Neural cell (in vitro differentiated cells): ENCODE results near the gene CHD9NB. TPM values are rescaled to one million over a fixed set of nuclear protein-coding genes. Genes with fewer than 3 reads are reported as not detected.
A peak's percentile ranks its signal among the peaks of the same experiment; 100 is the strongest.

ENCODE experiments used
- H2AFZ ChIP-seq: fragments of 200-600, 300-800 bp; sonication (generic), shearing (Covaris generic); 2 replicates; pipeline ENCODE4 v1.6.0; 2014; ENCODE audit warnings: low read depth, mild to moderate bottlenecking, antibody characterized with exemption, low read length, moderate library complexity
- H3F3A ChIP-seq: fragments of 200-600 bp; shearing (Covaris generic); 2 replicates; pipeline ENCODE4 v1.6.1; 2016; ENCODE audit warnings: mild to moderate bottlenecking, moderate library complexity, mixed read lengths, antibody characterized with exemption, low read length; ENCODE audit not compliant: insufficient read depth, poor library complexity, severe bottlenecking
- H3K27ac ChIP-seq: fragments of 200-600, 300-800 bp; sonication (generic), shearing (Covaris generic); 2 replicates; pipeline ENCODE4 v1.5.1; 2014; ENCODE audit warnings: mild to moderate bottlenecking, low read length, moderate library complexity
- H3K27me3 ChIP-seq: fragments of 300-800, 200-600 bp; sonication (generic), shearing (Covaris generic); 2 replicates; pipeline ENCODE4 v1.6.0; 2014; ENCODE audit warnings: mild to moderate bottlenecking, low read depth, low read length, moderate library complexity; ENCODE audit not compliant: insufficient read depth
- H3K36me3 ChIP-seq: fragments of 300-800, 200-600 bp; sonication (generic), shearing (Covaris generic); 2 replicates; pipeline ENCODE4 v1.5.1; 2014; ENCODE audit warnings: mild to moderate bottlenecking, antibody characterized with exemption, low read length, moderate library complexity; ENCODE audit not compliant: insufficient read depth
- H3K4me2 ChIP-seq: fragments of 300-800, 200-600 bp; sonication (generic), shearing (Covaris generic); 2 replicates; pipeline ENCODE4 v1.6.0; 2014; ENCODE audit warnings: mild to moderate bottlenecking, low read length
- H3K4me3 ChIP-seq: fragments of 300-800, 200-600 bp; sonication (generic), shearing (Covaris generic); 2 replicates; pipeline ENCODE4 v1.5.1; 2014; ENCODE audit warnings: mild to moderate bottlenecking, low read length, moderate library complexity
- H3K79me2 ChIP-seq: fragments of 200-600 bp; shearing (Covaris generic); replicated peaks from 2 replicates; pipeline ENCODE4 v1.6.0; 2014; ENCODE audit warnings: mild to moderate bottlenecking, low read length, moderate library complexity; ENCODE audit not compliant: insufficient read depth
- H3K9ac ChIP-seq: fragments of 300-800, 200-600 bp; sonication (generic), shearing (Covaris generic); 2 replicates; pipeline ENCODE4 v1.6.1; 2016; ENCODE audit warnings: mild to moderate bottlenecking, low read length, mixed read lengths
- H3K9me2 ChIP-seq: fragments of 200-600 bp; shearing (Covaris generic); 2 replicates; pipeline ENCODE4 v1.6.1; 2016; ENCODE audit warnings: mild to moderate bottlenecking, low read length, mixed read lengths; ENCODE audit not compliant: insufficient read depth
- H3K9me3 ChIP-seq: fragments of 200-600, 300-800 bp; sonication (generic), shearing (Covaris generic); 2 replicates; pipeline ENCODE4 v1.6.1; 2016; ENCODE audit warnings: mild to moderate bottlenecking, mixed run types, low read length, moderate library complexity, mixed read lengths
- H4K20me1 ChIP-seq: fragments of 200-600 bp; shearing (Covaris generic); 2 replicates; pipeline ENCODE4 v1.6.1; 2016; ENCODE audit warnings: mild to moderate bottlenecking, mixed run types; ENCODE audit not compliant: insufficient read depth
- EP300 ChIP-seq: fragments of 450-650 bp; conservative IDR thresholded peaks from 2 replicates; pipeline ENCODE4 v1.6.1; 2014; ENCODE audit warnings: antibody characterized with exemption, mild to moderate bottlenecking, moderate library complexity; ENCODE audit not compliant: poor library complexity, severe bottlenecking
- EZH2 ChIP-seq: fragments of 200-600, 300-800 bp; shearing (Covaris generic), sonication (generic); IDR thresholded peaks from 2 replicates; pipeline ENCODE4 v1.6.1; 2014; ENCODE audit warnings: antibody characterized with exemption, low read length, borderline replicate concordance, mild to moderate bottlenecking; ENCODE audit not compliant: insufficient read depth, poor library complexity, severe bottlenecking
- MXI1 ChIP-seq: fragments of 450-650 bp; conservative IDR thresholded peaks from 2 replicates; pipeline ENCODE4 v1.6.1; 2014; ENCODE audit warnings: antibody characterized with exemption, mild to moderate bottlenecking; ENCODE audit not compliant: poor library complexity, severe bottlenecking
- POLR2AphosphoS5 ChIP-seq: IDR thresholded peaks from 2 replicates; pipeline ENCODE4 v1.6.1; 2012
- RAD21 ChIP-seq: fragments of 450-650 bp; conservative IDR thresholded peaks from 2 replicates; pipeline ENCODE4 v1.6.1; 2014; ENCODE audit warnings: antibody characterized with exemption, mild to moderate bottlenecking, moderate library complexity
- REST ChIP-seq: IDR thresholded peaks from 2 replicates; pipeline ENCODE4 v1.6.1; 2012; ENCODE audit warnings: borderline replicate concordance
- SMC3 ChIP-seq: fragments of 450-650 bp; conservative IDR thresholded peaks from 2 replicates; pipeline ENCODE4 v1.6.1; 2014; ENCODE audit warnings: antibody characterized with exemption, mild to moderate bottlenecking, moderate library complexity; ENCODE audit not compliant: poor library complexity
- TAF1 ChIP-seq: IDR thresholded peaks from 2 replicates; pipeline ENCODE4 v1.6.1; 2012; ENCODE audit warnings: low read depth
- polyA plus RNA-seq: library from polyadenylated mRNA; depleted of rRNA; stranded (reverse); fragments of >200 nt; gene quantifications from 2 replicates; pipeline ENCODE4 v1.2.3, GENCODE V29; 2014
- TF ChIP-seq, protein P1 (sequence below): fragments of 450-650 bp; IDR thresholded peaks from 2 replicates; pipeline ENCODE4 v1.5.1; 2014; ENCODE audit warnings: antibody characterized with exemption, mild to moderate bottlenecking, moderate library complexity; ENCODE audit not compliant: poor library complexity, severe bottlenecking

CHD9NB gene
- polyA plus RNA-seq, 1 donor from 2014 or later: 0.17 TPM

- Histone ChIP-seq H3K27me3 (no peaks in the 10 kb centered on the region), H3K9ac (no peak overlapping the region), H4K20me1 (no peaks in the 10 kb centered on the region), H3K9me2 (no peaks in the 10 kb centered on the region), H3K4me3 (peak overlapping the region; percentile 43), H3K27ac (no peak overlapping the region), H3K36me3 (no peaks in the 10 kb centered on the region), H3K9me3 (no peaks in the 10 kb centered on the region), H3K4me2 (no peak overlapping the region), H2AFZ (peak overlapping the region; percentile 31), H3F3A (no peaks in the 10 kb centered on the region), H3K79me2 (no peaks in the 10 kb centered on the region)
- TF ChIP-seq EZH2 (no peak), MXI1 (no peak), REST (no peak), EP300 (no peak), POLR2AphosphoS5 (no peak), TAF1 (no peak), SMC3 (no peak), RAD21 (no peak)
- TF ChIP-seq, protein P1, sequence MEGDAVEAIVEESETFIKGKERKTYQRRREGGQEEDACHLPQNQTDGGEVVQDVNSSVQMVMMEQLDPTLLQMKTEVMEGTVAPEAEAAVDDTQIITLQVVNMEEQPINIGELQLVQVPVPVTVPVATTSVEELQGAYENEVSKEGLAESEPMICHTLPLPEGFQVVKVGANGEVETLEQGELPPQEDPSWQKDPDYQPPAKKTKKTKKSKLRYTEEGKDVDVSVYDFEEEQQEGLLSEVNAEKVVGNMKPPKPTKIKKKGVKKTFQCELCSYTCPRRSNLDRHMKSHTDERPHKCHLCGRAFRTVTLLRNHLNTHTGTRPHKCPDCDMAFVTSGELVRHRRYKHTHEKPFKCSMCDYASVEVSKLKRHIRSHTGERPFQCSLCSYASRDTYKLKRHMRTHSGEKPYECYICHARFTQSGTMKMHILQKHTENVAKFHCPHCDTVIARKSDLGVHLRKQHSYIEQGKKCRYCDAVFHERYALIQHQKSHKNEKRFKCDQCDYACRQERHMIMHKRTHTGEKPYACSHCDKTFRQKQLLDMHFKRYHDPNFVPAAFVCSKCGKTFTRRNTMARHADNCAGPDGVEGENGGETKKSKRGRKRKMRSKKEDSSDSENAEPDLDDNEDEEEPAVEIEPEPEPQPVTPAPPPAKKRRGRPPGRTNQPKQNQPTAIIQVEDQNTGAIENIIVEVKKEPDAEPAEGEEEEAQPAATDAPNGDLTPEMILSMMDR: no peak
These were observed 46.0 kb upstream of the CHD9NB start for GRCh38 chr16:53098526-53099317.

GRCh38 chr16:53097190-53097589 lies 44.5 kb upstream of the CHD9NB start:
- Histone ChIP-seq H3K36me3 (no peaks in the 10 kb centered on the region), H3K9ac (no peak overlapping the region), H3K27ac (no peak overlapping the region), H3K9me3 (no peaks in the 10 kb centered on the region), H3K4me2 (no peak overlapping the region), H3K4me3 (no peak overlapping the region), H2AFZ (no peak overlapping the region), H3K79me2 (no peaks in the 10 kb centered on the region), H3F3A (no peaks in the 10 kb centered on the region), H4K20me1 (no peaks in the 10 kb centered on the region), H3K27me3 (no peaks in the 10 kb centered on the region), H3K9me2 (no peaks in the 10 kb centered on the region)
- TF ChIP-seq EP300: no peak
- TF ChIP-seq POLR2AphosphoS5: no peak
- no peak for TF ChIP-seq EZH2
- TF ChIP-seq MXI1: no peak
